Mucosa of descending colon (tissue), 3 donors: ENCODE data around the gene PAXX. TPM values are rescaled to one million over a fixed set of nuclear protein-coding genes. Genes with fewer than 3 reads are reported as not detected.

ENCODE experiments used
- ATAC-seq: fragments of 200-7000 bp; cut with Tn5 transposase; one replicate; pipeline ENCODE4 v1.9.1; 2020; ENCODE audit warnings: mild to moderate bottlenecking, moderate library complexity
- DNase-seq, 3 donors: peaks; one replicate each; pipeline ENCODE4 v3.0.0-alpha.2; 2020
- H3K36me3 ChIP-seq: fragments of 200-600 bp; one replicate; pipeline ENCODE4 v1.8.0; 2021; ENCODE audit warnings: low read depth, mild to moderate bottlenecking
- H3K4me1 ChIP-seq: fragments of 200-600 bp; one replicate; pipeline ENCODE4 v1.8.0; 2021; ENCODE audit warnings: low read depth, mild to moderate bottlenecking
- H3K4me3 ChIP-seq: fragments of 200-600 bp; one replicate; pipeline ENCODE4 v1.8.0; 2021; ENCODE audit warnings: mild to moderate bottlenecking
- H3K9me3 ChIP-seq: fragments of 200-600 bp; one replicate; pipeline ENCODE4 v1.8.0; 2021; ENCODE audit warnings: mild to moderate bottlenecking
- CTCF ChIP-seq: fragments of 200-600 bp; IDR thresholded peaks from one replicate; pipeline ENCODE4 v1.8.0; 2022; ENCODE audit warnings: antibody characterized with exemption, mild to moderate bottlenecking
- intact Hi-C, 2 donors: fragments of 100-400 bp; cut with DNase I in 1 of 2; cut with micrococcal nuclease in 1 of 2; formaldehyde crosslinking; loops; one replicate each; pipeline versions ENCODE4 v1.11.0 to v1.11.1; 2022; cut with DNase I, micrococcal nuclease
- total RNA-seq, 3 donors: library from RNA; stranded (reverse); fragmentation: NEBNext Ultra II Directional in 2 of 3; extraction: Animal tissue kit (Norgen Biotek cat#: 25700) in 2 of 3; gene quantifications; one replicate each; pipeline versions ENCODE4 v1.2.1 to v1.2.4, GENCODE V29; 2021 to 2023
- donor health status: DM: no; HTN: no; CAD: no; lungs with moderate emphysema.
- donor health status: DM: no; HTN: no; CAD: no.
- donor health status: DM: no; HTN: yes; CAD: no.

PAXX gene
- total RNA-seq, 3 donors from 2014 or later, result 32.0 to 39.9 (median 34.1) TPM

GRCh38 chr9:136983656-136984314, 8.4 kb upstream of the PAXX start:
- H3K36me3 ChIP-seq, result no peaks in the 10 kb centered on the region
- ATAC-seq, result no peak
- H3K9me3 ChIP-seq, result no peaks in the 10 kb centered on the region
- DNase-seq, result no peak
- H3K4me1 ChIP-seq, result no peaks in the 10 kb centered on the region
- H3K4me3 ChIP-seq, result no peak overlapping the region
- TF ChIP-seq CTCF, result no peak
- intact Hi-C loops, result no loop called here

- Histone ChIP-seq H3K4me3 (no peak overlapping the region), H3K9me3 (no peaks in the 10 kb centered on the region), H3K4me1 (no peaks in the 10 kb centered on the region), H3K36me3 (no peaks in the 10 kb centered on the region)
- no peak for DNase-seq
- no peak for TF ChIP-seq CTCF
- no peak for ATAC-seq
- intact Hi-C loops, result no loop called here
Measured at GRCh38 chr9:136984464-136985026, 7.7 kb upstream of the PAXX start.

- Histone ChIP-seq H3K4me3 (no peak overlapping the region), H3K9me3 (no peaks in the 10 kb centered on the region), H3K36me3 (no peaks in the 10 kb centered on the region), H3K4me1 (no peaks in the 10 kb centered on the region)
- ATAC-seq, result peak; percentile 5
- DNase-seq, result no peak
- TF ChIP-seq CTCF, result no peak
- intact Hi-C loops, result no loop called here
Measured at GRCh38 chr9:136985027-136985602, 7.1 kb upstream of the PAXX start.

GRCh38 chr9:136985853-136986252, 6.4 kb upstream of the PAXX start:
- intact Hi-C loops, result no loop called here
- H3K36me3 ChIP-seq, result no peaks in the 10 kb centered on the region
- TF ChIP-seq CTCF, result no peak
- no peaks in the 10 kb centered on the region for H3K4me1 ChIP-seq
- H3K9me3 ChIP-seq, result no peaks in the 10 kb centered on the region
- no peak for ATAC-seq
- H3K4me3 ChIP-seq, result no peak overlapping the region
- DNase-seq, result no peak

- Histone ChIP-seq H3K9me3 (no peaks in the 10 kb centered on the region), H3K4me1 (peaks cover 13% of the 10 kb centered on the region), H3K36me3 (no peaks in the 10 kb centered on the region), H3K4me3 (no peak overlapping the region)
- intact Hi-C loops, result no loop called here
- DNase-seq (no peak), ATAC-seq (no peak)
- TF ChIP-seq CTCF, result no peak
Measured at GRCh38 chr9:136988872-136989271, 3.4 kb upstream of the PAXX start.
